GM20000 (cell line): ENCODE data around the gene DYNLRB2.

Source experiments
- DNase-seq: peaks from one replicate; pipeline ENCODE4 v3.0.0; 2012; ENCODE audit warnings: low spot score
- TF ChIP-seq, protein P1 (sequence below): IDR thresholded peaks from 2 replicates; pipeline ENCODE4 v1.5.1; 2012; ENCODE audit warnings: mild to moderate bottlenecking, control low read depth; ENCODE audit errors: extremely low read depth, missing control alignments

Gene DYNLRB2

DNA sequence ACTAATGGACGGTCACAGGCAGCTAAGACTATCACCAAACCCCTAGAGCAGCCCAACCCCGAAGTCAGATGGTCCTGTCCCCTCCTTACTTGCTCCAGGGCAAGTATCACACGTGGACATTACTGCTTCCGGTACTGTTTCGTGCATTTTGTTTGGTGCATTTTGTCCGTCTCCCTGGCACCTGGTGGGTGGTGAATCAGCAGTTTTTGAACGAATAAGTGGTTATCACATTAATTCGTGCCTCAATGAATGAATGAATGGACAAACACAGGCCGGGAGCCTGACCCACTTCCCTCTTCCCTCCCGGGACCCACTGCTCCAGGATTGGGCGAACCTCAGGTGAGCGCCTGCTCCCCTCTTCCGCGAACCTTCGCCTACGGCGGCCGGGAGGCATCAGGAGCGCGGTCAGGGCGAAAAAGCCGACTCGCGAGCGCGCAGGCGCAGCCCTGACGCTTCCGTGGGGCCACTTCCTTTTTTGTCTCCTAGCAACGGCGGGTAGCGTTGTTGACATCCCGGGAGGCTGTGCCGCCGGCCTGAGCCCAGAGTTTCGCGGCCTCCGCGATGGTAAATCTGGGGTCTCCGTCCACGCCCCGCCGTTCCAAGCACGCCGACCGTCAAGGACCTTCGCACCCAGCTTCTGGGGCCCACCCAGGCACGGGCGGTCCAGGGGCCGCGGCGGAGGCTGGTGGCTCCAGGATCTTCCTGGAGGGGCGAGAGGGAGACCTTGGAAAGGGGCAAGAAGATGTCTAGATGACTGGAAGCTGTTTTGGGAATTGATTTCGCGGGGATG lies at the start of gene DYNLRB2:
Gene DYNLRB2, plus strand, starts transcription at position 478 of the 790 bp plus-strand sequence. Its CDS starts 84 bp downstream, at position 562.
- TF ChIP-seq, protein P1, sequence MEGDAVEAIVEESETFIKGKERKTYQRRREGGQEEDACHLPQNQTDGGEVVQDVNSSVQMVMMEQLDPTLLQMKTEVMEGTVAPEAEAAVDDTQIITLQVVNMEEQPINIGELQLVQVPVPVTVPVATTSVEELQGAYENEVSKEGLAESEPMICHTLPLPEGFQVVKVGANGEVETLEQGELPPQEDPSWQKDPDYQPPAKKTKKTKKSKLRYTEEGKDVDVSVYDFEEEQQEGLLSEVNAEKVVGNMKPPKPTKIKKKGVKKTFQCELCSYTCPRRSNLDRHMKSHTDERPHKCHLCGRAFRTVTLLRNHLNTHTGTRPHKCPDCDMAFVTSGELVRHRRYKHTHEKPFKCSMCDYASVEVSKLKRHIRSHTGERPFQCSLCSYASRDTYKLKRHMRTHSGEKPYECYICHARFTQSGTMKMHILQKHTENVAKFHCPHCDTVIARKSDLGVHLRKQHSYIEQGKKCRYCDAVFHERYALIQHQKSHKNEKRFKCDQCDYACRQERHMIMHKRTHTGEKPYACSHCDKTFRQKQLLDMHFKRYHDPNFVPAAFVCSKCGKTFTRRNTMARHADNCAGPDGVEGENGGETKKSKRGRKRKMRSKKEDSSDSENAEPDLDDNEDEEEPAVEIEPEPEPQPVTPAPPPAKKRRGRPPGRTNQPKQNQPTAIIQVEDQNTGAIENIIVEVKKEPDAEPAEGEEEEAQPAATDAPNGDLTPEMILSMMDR: no peak
- peak; percentile 90 for DNase-seq

DNA sequence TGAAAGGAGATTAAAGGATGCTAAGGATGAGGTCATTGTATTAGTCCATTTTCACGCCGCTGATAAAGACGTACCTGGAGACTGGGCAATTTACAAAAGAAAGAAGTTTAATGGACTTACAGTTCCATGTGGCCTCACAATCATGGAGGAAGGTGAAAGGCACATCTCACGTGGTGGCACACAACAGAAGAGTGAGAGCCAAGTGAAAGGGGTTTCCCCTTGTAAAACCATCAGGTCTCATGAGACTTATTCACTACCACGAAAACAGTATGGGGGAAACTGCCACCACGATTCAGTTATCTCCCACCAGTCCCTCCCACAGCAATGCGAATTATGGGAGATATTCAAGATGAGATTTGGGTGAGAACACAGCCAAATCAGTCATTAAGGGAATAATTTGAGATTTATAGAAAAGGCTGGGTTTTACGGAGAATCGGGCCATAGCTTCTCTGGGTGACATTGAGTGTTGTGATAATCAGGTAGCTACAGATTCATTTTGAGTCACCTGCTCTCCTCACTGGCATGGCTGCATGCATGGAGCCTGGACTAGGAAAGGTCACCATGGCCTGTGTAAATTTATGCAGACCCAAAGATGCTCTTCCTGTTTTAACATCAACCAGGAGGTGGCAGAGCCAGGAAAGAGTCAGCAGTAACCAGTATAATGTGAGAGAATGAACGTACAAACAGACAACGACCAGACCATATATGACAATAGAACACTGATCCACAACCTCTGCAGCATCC lies 40.5 kb upstream of the DYNLRB2 start:
- TF ChIP-seq, protein P1: no peak
- DNase-seq: no peak

DNA sequence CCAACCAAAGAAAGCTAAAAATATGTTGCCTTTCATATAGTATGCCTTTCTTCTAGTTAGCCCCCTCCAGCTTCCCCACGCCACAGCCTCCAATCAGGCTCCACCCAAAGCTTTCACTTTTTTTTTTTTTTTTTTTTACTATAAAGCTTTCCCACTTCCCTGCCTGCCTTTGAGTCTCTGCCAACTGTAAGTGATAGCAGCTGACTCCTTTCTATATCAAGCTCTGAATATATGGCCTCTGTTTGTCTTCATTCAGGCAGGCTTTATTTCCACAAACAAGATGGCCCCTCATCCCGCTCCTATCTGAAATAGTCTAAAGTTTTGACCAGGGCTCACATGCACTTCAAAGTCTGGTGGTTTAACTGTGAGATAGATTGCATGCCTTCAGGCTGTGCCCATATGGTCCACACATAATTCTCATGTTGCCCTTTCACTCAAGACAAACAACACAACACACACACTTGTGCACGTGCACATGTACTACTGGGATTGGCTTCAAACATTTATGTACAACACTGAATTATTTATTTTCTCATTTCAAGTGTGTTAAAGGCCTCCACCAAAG lies 39.8 kb upstream of the DYNLRB2 start:
- DNase-seq: no peak
- TF ChIP-seq, protein P1: no peak

DNA sequence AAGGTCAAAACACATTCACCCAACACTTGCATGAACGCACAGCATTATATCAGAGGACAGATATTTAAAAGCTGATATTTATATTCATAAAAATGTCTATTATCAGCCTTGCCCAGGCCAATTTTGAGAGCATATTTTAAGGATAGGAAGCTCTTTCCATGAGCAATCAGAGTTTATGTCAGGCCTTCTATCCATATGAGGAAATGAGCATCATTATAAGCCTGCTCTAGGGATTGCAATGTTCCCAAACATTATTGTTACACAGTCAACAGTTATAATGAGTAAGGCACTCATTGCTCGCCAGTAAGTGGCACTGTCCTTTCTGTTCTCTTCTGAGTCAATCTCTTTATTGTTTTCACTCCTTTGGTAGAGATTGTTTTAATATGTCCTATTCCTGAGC lies 37.7 kb upstream of the DYNLRB2 start:
- TF ChIP-seq, protein P1: no peak
- no peak for DNase-seq

DNA sequence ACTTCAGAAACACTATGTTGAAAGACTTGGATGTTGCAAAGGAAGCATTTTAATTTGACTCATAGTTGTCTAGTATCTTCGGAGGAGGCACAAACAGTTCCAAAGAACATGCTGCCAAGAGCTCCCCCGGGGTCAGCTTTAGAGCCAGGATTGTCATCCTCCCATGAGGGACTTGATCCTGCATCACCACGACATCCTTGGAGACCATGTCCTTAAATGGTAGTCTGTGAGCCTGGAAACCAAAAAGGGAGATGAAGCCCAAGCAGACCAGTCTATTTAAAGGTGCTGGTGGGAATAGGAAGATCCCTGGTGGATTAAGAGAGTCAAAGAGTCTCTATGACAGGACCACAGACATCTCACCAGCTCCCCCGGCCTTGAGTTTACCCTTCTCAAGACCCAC lies 33.3 kb upstream of the DYNLRB2 start:
- TF ChIP-seq, protein P1: no peak
- DNase-seq: no peak

DNA sequence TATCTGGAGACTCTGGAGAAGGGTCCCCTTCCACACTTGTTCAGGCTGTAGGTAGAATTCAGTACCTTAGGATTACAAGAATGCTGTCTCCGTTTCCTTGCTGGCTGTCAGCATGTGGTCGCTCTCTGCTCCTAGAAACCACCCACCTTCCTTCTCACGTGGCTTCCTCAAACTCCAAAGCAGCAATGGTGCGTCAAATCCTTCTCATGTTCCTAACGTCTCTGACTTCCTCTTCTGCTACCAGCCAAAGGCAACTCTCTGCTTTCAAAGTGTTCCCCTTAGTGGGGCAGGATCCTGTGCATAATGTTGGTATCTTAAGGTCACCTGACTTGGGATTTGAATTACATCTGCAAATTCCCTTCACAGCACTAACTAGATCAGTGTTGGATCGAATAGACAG lies 30.9 kb upstream of the DYNLRB2 start:
- DNase-seq: no peak

More for the DNA sequence above, 30.9 kb upstream of the DYNLRB2 start:
- TF ChIP-seq, protein P1: no peak
